Body of pancreas (tissue), 4 donors: ENCODE results near the gene TCIRG1. TPM values are rescaled to one million over a fixed set of nuclear protein-coding genes. Genes with fewer than 3 reads are reported as not detected.
"Not testable (repeated sequence)": the region's sequence is repeated elsewhere in the genome, so short reads cannot be mapped to it uniquely, and the experiment has no call there.

ENCODE experiments used
- ATAC-seq: fragments of 150-250 bp; one replicate; pipeline ENCODE4 v1.9.1; 2016
- DNase-seq, 4 donors: peaks; one replicate each; pipeline ENCODE4 v3.0.0-alpha.2; 2019
- H3K27ac ChIP-seq, 4 donors: fragments of 200-600 bp; sonication (generic); 1 replicate in 3 of 4; 2 replicates in 1 of 4; pipeline versions ENCODE4 v1.5.1 to v1.6.1; 2016 to 2019; ENCODE audit warnings: mild to moderate bottlenecking in 1 of 4, mixed read lengths in 1 of 4, moderate library complexity in 1 of 4
- H3K27me3 ChIP-seq, 2 donors: fragments of 200-600 bp; sonication (generic); one replicate each; pipeline ENCODE4 v1.6.0; 2016; ENCODE audit warnings: mild to moderate bottlenecking in 1 of 2
- H3K36me3 ChIP-seq, 2 donors: fragments of 200-600 bp; sonication (generic); replicated peaks in 1 of 2; 2 replicates each; pipeline ENCODE4 v1.5.1; 2016; ENCODE audit warnings: low read depth in 2 of 2; ENCODE audit not compliant: insufficient read depth in 1 of 2
- H3K4me1 ChIP-seq: fragments of 200-600 bp; sonication (generic); one replicate; pipeline ENCODE4 v1.6.0; 2016
- H3K4me3 ChIP-seq, 2 donors: fragments of 200-600 bp; sonication (generic); 1 replicate in 1 of 2; 2 replicates in 1 of 2; pipeline ENCODE4 v1.5.1; 2016 to 2019
- H3K9me3 ChIP-seq, 3 donors: fragments of 200-600 bp; sonication (generic); 1 replicate in 2 of 3; 2 replicates in 1 of 3; pipeline ENCODE4 v1.5.1; 2016
- POLR2A ChIP-seq, 3 donors: fragments of 450-650 bp; IDR thresholded peaks; one replicate each; pipeline ENCODE4 v1.6.1; 2016; ENCODE audit warnings: antibody characterized with exemption in 3 of 3, mild to moderate bottlenecking in 2 of 3
- WGBS, 2 donors: methylation state at CpG; one replicate each; pipeline ENCODE4 v1.1.5; 2017; 5-methylcytosine and 5-hydroxymethylcytosine counted together
- intact Hi-C: fragments of 100-400 bp; cut with DNase I; formaldehyde crosslinking; loops from one replicate; pipeline ENCODE4 v1.15.1; 2023
- total RNA-seq, 2 donors: library from RNA; depleted of rRNA; stranded (reverse); fragments of >200 nt; gene quantifications; one replicate each; pipeline ENCODE4 v1.1.0, GENCODE V29; 2016
- TF ChIP-seq, protein P1 (sequence below), 7 experiments: fragments of 450-650 bp in 4 of 7; fragments of 200-600 bp in 3 of 7; sonication (generic) in 3 of 7; IDR thresholded peaks; one replicate each; pipeline ENCODE4 v1.5.1; 2016 to 2019; ENCODE audit warnings: antibody characterized with exemption in 7 of 7

Gene TCIRG1, protein sequence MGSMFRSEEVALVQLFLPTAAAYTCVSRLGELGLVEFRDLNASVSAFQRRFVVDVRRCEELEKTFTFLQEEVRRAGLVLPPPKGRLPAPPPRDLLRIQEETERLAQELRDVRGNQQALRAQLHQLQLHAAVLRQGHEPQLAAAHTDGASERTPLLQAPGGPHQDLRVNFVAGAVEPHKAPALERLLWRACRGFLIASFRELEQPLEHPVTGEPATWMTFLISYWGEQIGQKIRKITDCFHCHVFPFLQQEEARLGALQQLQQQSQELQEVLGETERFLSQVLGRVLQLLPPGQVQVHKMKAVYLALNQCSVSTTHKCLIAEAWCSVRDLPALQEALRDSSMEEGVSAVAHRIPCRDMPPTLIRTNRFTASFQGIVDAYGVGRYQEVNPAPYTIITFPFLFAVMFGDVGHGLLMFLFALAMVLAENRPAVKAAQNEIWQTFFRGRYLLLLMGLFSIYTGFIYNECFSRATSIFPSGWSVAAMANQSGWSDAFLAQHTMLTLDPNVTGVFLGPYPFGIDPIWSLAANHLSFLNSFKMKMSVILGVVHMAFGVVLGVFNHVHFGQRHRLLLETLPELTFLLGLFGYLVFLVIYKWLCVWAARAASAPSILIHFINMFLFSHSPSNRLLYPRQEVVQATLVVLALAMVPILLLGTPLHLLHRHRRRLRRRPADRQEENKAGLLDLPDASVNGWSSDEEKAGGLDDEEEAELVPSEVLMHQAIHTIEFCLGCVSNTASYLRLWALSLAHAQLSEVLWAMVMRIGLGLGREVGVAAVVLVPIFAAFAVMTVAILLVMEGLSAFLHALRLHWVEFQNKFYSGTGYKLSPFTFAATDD
- total RNA-seq: 100 to 1,000 TPM; 488 to 798 TPM

DNA sequence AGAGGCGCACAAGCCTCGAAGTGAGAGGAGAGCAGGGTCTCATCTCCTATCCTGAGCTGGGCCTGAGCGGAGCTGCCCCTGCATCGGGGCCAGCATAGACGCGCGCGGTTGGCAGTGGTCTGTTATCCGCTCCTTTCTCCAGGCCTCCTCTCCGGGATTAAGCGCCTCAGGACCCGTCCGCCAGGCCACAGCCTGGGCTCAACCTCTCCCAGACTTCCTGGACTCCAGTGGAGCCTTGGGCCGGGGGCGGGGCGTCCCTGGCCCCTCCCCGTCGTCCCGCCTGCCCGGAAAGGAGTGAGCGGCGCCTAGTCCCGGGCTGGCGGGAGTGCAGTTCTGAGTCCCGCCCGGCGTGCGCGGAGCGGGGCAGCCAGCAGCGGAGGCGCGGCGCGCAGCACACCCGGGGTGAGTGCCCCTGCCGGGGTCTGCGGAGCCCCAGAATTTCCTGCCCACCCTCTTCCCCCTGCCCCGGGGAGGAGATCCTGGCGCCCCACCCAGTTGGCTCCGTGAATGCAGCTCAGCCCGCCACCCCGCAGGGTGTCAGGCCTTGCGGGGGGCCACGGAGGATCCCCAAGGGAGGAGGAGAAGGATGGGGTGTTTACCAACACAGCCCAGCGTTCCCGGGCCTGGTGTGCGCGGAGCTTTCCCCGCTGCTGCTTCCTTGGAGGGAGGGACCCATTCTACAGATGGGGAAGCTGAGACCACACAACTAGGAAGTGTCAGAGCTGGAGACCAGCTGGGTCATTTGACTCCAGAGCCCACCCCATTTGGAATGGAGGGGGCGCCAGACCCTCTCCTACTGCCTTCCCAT, at the start of gene TCIRG1:
Gene TCIRG1, plus strand, starts transcription at position 308 of the 808 bp plus-strand sequence. CDS start 2,247 bp downstream, outside the sequence.
- no peaks in the 10 kb centered on the region for H3K36me3 ChIP-seq
- peak; percentile 90 to 94 (median 94) for DNase-seq
- peak within 1 kb of the TSS; percentile 61 to 68 for H3K4me3 ChIP-seq
- H3K27me3 ChIP-seq: no peaks in the 10 kb centered on the region
- H3K27ac ChIP-seq: peak within 1 kb of the TSS; percentile 86 to 96 (median 96)
- H3K9me3 ChIP-seq: no peaks in the 10 kb centered on the region
- intact Hi-C loops: no loop called here
- ATAC-seq: peak; percentile 83
- WGBS, 2 donors: 1 to 2% methylated on average over 20 to 51 of the region's 51 CpGs
- peak; percentile 96 to 98 (median 98) for TF ChIP-seq POLR2A (IDR thresholded peaks at IDR 0.05)
- TF ChIP-seq, protein P1, sequence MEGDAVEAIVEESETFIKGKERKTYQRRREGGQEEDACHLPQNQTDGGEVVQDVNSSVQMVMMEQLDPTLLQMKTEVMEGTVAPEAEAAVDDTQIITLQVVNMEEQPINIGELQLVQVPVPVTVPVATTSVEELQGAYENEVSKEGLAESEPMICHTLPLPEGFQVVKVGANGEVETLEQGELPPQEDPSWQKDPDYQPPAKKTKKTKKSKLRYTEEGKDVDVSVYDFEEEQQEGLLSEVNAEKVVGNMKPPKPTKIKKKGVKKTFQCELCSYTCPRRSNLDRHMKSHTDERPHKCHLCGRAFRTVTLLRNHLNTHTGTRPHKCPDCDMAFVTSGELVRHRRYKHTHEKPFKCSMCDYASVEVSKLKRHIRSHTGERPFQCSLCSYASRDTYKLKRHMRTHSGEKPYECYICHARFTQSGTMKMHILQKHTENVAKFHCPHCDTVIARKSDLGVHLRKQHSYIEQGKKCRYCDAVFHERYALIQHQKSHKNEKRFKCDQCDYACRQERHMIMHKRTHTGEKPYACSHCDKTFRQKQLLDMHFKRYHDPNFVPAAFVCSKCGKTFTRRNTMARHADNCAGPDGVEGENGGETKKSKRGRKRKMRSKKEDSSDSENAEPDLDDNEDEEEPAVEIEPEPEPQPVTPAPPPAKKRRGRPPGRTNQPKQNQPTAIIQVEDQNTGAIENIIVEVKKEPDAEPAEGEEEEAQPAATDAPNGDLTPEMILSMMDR (IDR thresholded peaks at IDR 0.05): peak in 3 of 7 experiments; percentile 9 to 33 (median 16)
- peaks cover 77% of the 10 kb centered on the region for H3K4me1 ChIP-seq

DNA sequence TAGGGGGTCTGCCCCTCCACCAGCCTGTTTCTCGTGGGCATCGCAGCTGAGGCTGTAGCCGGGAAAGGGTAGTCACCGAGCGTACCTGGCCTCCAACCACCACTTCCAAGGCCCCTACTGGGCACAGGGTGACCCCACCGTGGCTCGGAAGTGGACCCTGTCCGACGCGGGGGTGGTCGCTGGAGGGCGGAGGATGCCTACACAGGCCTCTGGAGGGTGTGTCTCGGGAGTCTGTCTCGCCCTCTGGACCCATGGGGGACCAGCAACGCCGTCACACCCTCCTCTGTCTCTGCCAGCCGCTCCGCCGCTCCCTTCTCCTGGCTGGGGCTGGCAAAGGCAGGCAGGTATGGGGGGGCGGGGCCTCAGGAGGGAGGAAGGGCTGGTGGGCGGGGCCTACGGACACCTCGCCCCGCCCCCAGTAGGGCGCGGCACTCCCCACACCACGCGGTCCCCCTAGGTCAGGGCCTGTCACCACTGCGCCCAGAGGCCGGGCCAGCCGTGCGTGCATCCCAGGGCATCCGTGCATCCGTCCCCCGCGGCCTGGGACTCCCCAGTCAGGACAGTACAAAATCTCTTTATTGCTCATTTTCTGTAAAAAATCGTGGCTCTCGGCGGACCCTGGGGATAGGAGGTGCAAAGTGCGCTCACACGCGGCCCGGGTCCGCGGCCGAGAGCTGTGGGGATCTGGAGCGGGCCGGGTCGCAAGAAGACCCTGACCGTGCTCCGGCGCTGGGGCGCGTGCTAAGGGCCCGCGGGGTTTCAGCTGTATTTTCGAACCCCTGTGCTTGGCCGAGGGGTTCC, 48.1 kb upstream of the TCIRG1 start:
- H3K36me3 ChIP-seq, intact Hi-C loops, H3K4me3 ChIP-seq, H3K27me3 ChIP-seq, H3K4me1 ChIP-seq, H3K27ac ChIP-seq, H3K9me3 ChIP-seq: not testable (repeated sequence)
- 22% methylated on average over 41 of the region's 58 CpGs; no CpG with 5 or more reads in 1 of the 2 donors for WGBS, 2 donors
- ATAC-seq (peak; percentile 40), DNase-seq (peak in 1 of 4 donors; percentile 48)

DNA sequence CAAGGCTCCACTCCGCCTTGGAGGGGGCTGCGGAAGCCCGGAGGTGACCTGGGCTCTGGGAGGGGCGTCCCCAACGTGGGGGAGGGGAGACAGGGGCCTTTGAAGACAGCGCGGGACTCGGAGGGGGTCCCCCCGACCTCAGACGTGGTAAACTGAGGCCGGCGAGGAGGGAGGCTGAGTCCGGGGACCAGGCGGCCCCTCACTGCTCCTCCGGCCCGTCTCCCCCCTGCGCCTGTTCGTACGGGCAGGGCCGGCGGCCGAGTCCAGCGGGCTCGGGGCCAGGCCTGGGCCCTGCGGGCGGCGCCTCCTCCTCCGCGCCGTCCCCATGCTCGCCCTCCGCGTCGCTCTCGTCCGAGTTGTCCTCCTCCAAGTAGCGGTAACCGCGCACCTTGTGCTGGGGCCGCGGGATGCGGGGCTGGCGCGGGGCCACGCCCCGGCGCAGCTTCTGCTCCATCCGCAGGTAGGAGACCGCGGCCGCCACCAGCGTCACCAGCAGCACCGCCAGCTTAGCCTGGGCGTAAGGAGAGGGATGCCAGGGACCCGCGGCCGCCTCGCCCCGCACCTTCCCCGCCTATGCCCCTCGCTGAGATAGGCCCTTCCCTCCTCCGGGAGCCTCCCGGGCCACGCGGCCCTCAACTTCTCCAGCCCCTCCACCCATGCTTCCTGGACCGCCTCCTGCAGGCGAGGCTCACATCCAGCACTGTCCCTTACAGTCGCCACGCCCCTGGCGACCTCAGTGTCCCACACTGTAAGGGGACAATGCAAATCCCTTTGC, 47.3 kb upstream of the TCIRG1 start:
- H3K36me3 ChIP-seq, H3K9me3 ChIP-seq, H3K4me1 ChIP-seq, intact Hi-C loops, H3K4me3 ChIP-seq, H3K27me3 ChIP-seq, DNase-seq, H3K27ac ChIP-seq, ATAC-seq: not testable (repeated sequence)
- 44 to 66% methylated on average over 23 to 55 of the region's 70 CpGs for WGBS, 2 donors

DNA sequence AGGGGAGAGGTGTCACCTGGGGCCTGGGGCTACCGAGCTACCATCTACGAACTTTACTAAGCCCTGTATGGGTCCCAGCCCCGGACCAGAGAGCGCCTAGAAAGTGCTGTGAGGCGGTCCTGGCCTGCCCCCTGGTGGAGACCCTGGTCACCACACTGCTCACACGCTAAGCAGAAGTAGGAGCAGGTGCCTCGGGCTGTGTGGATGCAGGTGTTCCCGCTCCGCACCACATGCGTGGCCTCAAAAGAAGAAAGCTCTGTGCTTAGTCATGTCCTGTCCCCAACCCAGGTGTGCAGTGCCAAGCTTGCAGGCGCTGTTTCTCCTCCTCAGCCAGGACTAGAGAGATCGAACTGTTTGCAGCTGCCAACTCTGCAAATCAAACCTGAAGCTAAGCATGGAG, 45.0 kb upstream of the TCIRG1 start:
- ATAC-seq: not testable (repeated sequence)

DNA sequence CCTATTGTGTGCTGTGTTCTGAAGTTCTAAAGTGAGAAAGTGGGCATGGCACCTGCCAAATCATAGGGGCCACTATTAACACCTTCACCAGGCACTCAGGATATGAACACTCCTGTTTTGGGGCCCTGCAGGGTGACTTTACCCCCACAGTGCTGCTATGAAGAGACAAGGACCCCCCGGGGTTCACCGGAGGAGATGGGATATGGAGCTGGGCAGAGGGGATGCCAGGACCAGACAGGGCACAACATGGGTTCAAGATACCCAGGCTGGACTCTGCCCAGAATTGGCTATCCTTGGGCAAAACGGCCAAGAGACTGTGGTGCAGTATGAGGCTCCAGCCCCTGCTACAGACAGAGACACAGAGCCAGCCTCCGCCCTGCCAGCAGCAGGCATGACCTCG, 44.4 kb upstream of the TCIRG1 start:
- intact Hi-C loops, H3K27me3 ChIP-seq, H3K9me3 ChIP-seq, H3K27ac ChIP-seq, DNase-seq, H3K4me1 ChIP-seq, H3K36me3 ChIP-seq, H3K4me3 ChIP-seq, ATAC-seq: not testable (repeated sequence)
- 87% methylated on average over 5 of the region's 5 CpGs; no CpG with 5 or more reads in 1 of the 2 donors for WGBS, 2 donors

More for the DNA sequence above, 45.0 kb upstream of the TCIRG1 start:
- H3K9me3 ChIP-seq, H3K36me3 ChIP-seq, H3K4me3 ChIP-seq, H3K27me3 ChIP-seq, H3K4me1 ChIP-seq, H3K27ac ChIP-seq, intact Hi-C loops: not testable (repeated sequence)
- 16 to 40% methylated on average over 1 to 12 of the region's 12 CpGs for WGBS, 2 donors
- TF ChIP-seq, protein P1 (IDR thresholded peaks at IDR 0.05): peak; percentile 37 to 84 (median 73)
- peak; percentile 61 to 82 (median 70) for DNase-seq

DNA sequence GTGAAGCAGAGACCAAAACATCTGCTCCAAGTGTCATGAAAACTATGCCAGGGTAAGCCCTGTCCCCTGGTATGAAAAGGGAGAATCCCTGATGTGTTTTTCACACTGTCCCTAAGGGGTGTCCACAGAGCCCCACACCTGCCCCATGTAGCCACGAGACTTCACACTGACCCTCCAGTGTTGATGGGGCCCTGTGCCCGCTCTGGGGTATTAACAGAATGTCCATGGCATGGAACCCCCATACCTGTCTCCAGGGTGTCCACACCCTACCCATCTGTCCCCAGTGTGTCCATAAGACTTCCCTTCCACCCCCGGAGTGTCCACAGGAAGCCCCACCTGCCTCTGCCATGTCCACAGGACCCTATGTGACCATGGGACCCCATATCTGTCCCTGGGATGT, 43.7 kb upstream of the TCIRG1 start:
- H3K27ac ChIP-seq, intact Hi-C loops, H3K36me3 ChIP-seq, H3K4me1 ChIP-seq, DNase-seq, H3K9me3 ChIP-seq, H3K4me3 ChIP-seq, ATAC-seq, H3K27me3 ChIP-seq: not testable (repeated sequence)
- whole genome bisulfite sequencing, 2 donors: 88 to 100% methylated on average over 3 of the region's 3 CpGs

DNA sequence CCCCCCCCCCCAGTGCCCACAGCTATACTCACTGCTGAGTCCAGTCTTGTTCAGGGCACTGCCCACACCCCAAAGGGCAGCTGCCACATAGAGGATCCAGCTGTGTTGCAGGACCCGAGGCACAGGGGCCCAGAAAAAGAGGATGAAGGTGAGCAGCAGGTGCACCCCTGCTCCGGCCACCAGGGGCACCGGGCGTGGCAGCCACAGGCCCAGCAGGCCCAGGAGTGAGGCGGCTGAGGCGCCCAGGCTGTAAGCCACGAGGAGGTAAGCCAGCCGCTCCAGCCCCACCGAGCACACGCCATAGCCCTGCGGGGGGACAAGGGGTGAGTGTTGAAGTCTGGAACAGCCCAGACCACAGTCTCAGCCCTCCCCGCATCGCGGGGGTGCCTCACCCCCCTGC, 43.2 kb upstream of the TCIRG1 start:
- H3K27ac ChIP-seq, intact Hi-C loops, H3K27me3 ChIP-seq, H3K9me3 ChIP-seq, H3K4me1 ChIP-seq, H3K36me3 ChIP-seq, DNase-seq, H3K4me3 ChIP-seq, ATAC-seq: not testable (repeated sequence)
- 91% methylated on average over 8 of the region's 14 CpGs; no CpG with 5 or more reads in 1 of the 2 donors for WGBS, 2 donors
